ENCODE data around the gene C10orf95.

The C10orf95 gene

GRCh38 chr10:102435133-102435497 is 16.2 kb downstream of the C10orf95 start:
- no peak overlapping the region for H3K4me3 ChIP-seq (ENCODE audit: low read length)
- TF ChIP-seq CTCF (conservative IDR thresholded peaks at IDR 0.05; ENCODE audit: low read depth, low read length) = no peak

GRCh38 chr10:102434394-102435132 is 16.8 kb downstream of the C10orf95 start:
- TF ChIP-seq CTCF (conservative IDR thresholded peaks at IDR 0.05; ENCODE audit: low read depth, low read length) = no peak
- DNase-seq (ENCODE audit: low read depth) = no peak
- H3K4me3 ChIP-seq (ENCODE audit: low read length) = no peak overlapping the region

More at GRCh38 chr10:102435133-102435497, 16.2 kb downstream of the C10orf95 start:
- DNase-seq (ENCODE audit: low read depth) = no peak

GRCh38 chr10:102433619-102434046 is 17.7 kb downstream of the C10orf95 start:
- no peak overlapping the region for H3K4me3 ChIP-seq (ENCODE audit: low read length)
- TF ChIP-seq CTCF (conservative IDR thresholded peaks at IDR 0.05; ENCODE audit: low read depth, low read length) = no peak
- no peak for DNase-seq (ENCODE audit: low read depth)

- peak within 1 kb of the TSS; percentile 88 for H3K4me3 ChIP-seq (ENCODE audit: low read length)
- TF ChIP-seq CTCF (conservative IDR thresholded peaks at IDR 0.05; ENCODE audit: low read depth, low read length) = no peak
- peak; percentile 71 for DNase-seq (ENCODE audit: low read depth)
Measured at GRCh38 chr10:102432162-102432950, 19.0 kb downstream of the C10orf95 start, which contains the start of gene CUEDC2. TSS of gene CUEDC2 (minus strand) at chr10:102432574. CDS start at chr10:102425188, 7,386 bp downstream.

GRCh38 chr10:102431452-102432124 is 19.8 kb downstream of the C10orf95 start:
- no peak for TF ChIP-seq CTCF (conservative IDR thresholded peaks at IDR 0.05; ENCODE audit: low read depth, low read length)
- H3K4me3 ChIP-seq (ENCODE audit: low read length) = peak overlapping the region; percentile 88
- no peak for DNase-seq (ENCODE audit: low read depth)

GRCh38 chr10:102429468-102429867 is 21.9 kb downstream of the C10orf95 start:
- no peak overlapping the region for H3K4me3 ChIP-seq (ENCODE audit: low read length)
- no peak for TF ChIP-seq CTCF (conservative IDR thresholded peaks at IDR 0.05; ENCODE audit: low read depth, low read length)

More at GRCh38 chr10:102429468-102429867, 21.9 kb downstream of the C10orf95 start:
- DNase-seq (ENCODE audit: low read depth) = no peak
